Glutamatergic neuron (in vitro differentiated cells): ENCODE data around the gene DERA. TPM values are rescaled to one million over a fixed set of nuclear protein-coding genes. Genes with fewer than 3 reads are reported as not detected.

Source experiments
- DNase-seq: peaks from one replicate; pipeline ENCODE4 v3.0.0; 2022
- H3K27ac Mint-ChIP-seq: one replicate; pipeline ENCODE4 v1.8.0; 2020; ENCODE audit warnings: mild to moderate bottlenecking, mixed read lengths, inconsistent platforms; ENCODE audit not compliant: unreplicated experiment
- H3K27me3 Mint-ChIP-seq: one replicate; pipeline ENCODE4 v1.8.0; 2020; ENCODE audit warnings: mild to moderate bottlenecking, moderate library complexity, mixed read lengths, inconsistent platforms; ENCODE audit not compliant: unreplicated experiment
- H3K36me3 Mint-ChIP-seq: one replicate; pipeline ENCODE4 v1.8.0; 2020; ENCODE audit warnings: mild to moderate bottlenecking, mixed read lengths, inconsistent platforms; ENCODE audit not compliant: unreplicated experiment
- H3K4me1 Mint-ChIP-seq: one replicate; pipeline ENCODE4 v1.8.0; 2020; ENCODE audit warnings: mild to moderate bottlenecking, low read depth, mixed read lengths, inconsistent platforms; ENCODE audit not compliant: unreplicated experiment
- H3K4me3 Mint-ChIP-seq: one replicate; pipeline ENCODE4 v1.8.0; 2020; ENCODE audit warnings: mild to moderate bottlenecking, mixed read lengths, inconsistent platforms; ENCODE audit not compliant: unreplicated experiment
- H3K9me3 Mint-ChIP-seq: one replicate; pipeline ENCODE4 v1.8.0; 2020; ENCODE audit warnings: mild to moderate bottlenecking, moderate library complexity, mixed read lengths, inconsistent platforms; ENCODE audit not compliant: unreplicated experiment
- total RNA-seq: library from RNA; stranded (reverse); fragmentation: NEBNext Ultra II Directional; extraction: Animal tissue kit (Norgen Biotek cat#: 25700); gene quantifications from one replicate; pipeline ENCODE4 v1.2.1, GENCODE V29; 2021; ENCODE audit not compliant: unreplicated experiment
- TF ChIP-seq, protein P1 (sequence below): fragments of 200-600 bp; sonication (generic); IDR thresholded peaks from one replicate; pipeline ENCODE4 v1.5.0; 2021; ENCODE audit not compliant: partially characterized antibody, unreplicated experiment

The DERA gene
- total RNA-seq, 1 donor from 2014 or later = 55.6 TPM

DNA sequence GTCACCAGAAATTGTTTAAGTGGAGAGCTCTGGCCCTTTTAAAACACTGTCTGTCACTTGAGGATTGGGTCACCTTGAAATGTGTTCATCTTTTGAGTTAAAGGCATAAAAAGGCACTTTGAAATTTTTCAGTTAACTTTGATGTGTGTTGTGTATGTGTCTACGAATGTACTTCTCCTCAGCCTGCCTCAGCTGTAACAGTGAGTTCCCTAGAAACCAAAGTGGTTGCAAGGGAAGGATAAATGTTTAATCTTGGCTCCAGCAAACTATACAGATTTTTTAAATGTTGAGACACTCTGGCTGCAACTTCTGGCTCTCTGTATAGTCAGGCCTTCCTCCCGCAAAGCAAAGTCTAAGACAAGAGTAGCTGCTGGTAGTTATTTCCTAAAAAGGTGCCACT is 8.3 kb downstream of the DERA start:
- no peak for DNase-seq
- H3K36me3 Mint-ChIP-seq = no peaks in the 10 kb centered on the region
- TF ChIP-seq, protein P1, sequence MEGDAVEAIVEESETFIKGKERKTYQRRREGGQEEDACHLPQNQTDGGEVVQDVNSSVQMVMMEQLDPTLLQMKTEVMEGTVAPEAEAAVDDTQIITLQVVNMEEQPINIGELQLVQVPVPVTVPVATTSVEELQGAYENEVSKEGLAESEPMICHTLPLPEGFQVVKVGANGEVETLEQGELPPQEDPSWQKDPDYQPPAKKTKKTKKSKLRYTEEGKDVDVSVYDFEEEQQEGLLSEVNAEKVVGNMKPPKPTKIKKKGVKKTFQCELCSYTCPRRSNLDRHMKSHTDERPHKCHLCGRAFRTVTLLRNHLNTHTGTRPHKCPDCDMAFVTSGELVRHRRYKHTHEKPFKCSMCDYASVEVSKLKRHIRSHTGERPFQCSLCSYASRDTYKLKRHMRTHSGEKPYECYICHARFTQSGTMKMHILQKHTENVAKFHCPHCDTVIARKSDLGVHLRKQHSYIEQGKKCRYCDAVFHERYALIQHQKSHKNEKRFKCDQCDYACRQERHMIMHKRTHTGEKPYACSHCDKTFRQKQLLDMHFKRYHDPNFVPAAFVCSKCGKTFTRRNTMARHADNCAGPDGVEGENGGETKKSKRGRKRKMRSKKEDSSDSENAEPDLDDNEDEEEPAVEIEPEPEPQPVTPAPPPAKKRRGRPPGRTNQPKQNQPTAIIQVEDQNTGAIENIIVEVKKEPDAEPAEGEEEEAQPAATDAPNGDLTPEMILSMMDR = no peak
- H3K4me3 Mint-ChIP-seq = peak overlapping the region; percentile 37
- H3K4me1 Mint-ChIP-seq = peaks cover 29% of the 10 kb centered on the region
- no peaks in the 10 kb centered on the region for H3K9me3 Mint-ChIP-seq
- peak overlapping the region; percentile 87 for H3K27ac Mint-ChIP-seq
- H3K27me3 Mint-ChIP-seq = no peaks in the 10 kb centered on the region

DNA sequence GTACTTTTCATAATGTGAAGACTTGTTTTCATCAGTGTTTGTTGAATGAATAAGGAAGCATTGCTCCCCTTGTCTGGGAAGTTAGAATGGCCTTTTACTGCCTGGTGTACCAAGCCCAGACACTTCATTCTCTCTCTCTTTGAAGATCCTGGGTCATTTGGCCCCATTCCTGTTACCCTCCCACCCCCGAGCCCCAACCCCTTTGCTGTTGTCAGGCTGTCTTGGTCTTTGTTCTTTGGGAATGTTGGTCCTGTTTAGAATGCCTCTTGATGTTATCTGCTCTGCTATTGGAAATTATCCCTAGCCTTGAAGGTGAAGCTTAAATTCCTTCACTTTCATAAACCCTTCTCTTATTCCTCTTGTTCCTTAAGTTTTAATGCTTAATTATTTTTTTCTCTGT is 13.8 kb downstream of the DERA start:
- no peaks in the 10 kb centered on the region for H3K9me3 Mint-ChIP-seq
- TF ChIP-seq, protein P1 = no peak
- peaks cover 2% of the 10 kb centered on the region for H3K27me3 Mint-ChIP-seq
- H3K4me1 Mint-ChIP-seq = peaks cover 11% of the 10 kb centered on the region
- no peaks in the 10 kb centered on the region for H3K36me3 Mint-ChIP-seq
- no peak overlapping the region for H3K4me3 Mint-ChIP-seq
- DNase-seq = no peak
- no peak overlapping the region for H3K27ac Mint-ChIP-seq

DNA sequence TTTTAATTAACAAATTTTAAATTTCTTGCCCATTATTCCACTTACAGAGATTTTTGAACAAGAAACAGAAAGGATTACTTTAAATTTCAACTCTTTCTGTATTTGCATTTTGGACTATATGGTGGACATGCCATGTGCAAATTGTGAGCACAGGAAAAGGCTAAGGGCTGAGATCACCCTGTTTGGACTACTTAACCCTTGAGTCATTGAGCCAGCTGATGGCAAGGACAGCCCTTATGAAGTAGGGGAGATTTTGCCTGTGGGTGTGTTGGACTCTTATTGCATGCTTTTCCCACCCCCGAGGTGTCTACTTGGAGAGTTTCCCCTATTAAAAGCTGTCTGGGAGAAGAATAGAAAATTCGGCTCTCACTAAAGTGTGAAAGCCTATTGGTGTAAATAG is 17.2 kb downstream of the DERA start:
- no peaks in the 10 kb centered on the region for H3K36me3 Mint-ChIP-seq
- H3K9me3 Mint-ChIP-seq = no peaks in the 10 kb centered on the region
- no peak for DNase-seq
- no peak overlapping the region for H3K4me3 Mint-ChIP-seq
- H3K27ac Mint-ChIP-seq = no peak overlapping the region
- TF ChIP-seq, protein P1 = no peak
- peaks cover 3% of the 10 kb centered on the region for H3K27me3 Mint-ChIP-seq
- peaks cover 17% of the 10 kb centered on the region for H3K4me1 Mint-ChIP-seq

DNA sequence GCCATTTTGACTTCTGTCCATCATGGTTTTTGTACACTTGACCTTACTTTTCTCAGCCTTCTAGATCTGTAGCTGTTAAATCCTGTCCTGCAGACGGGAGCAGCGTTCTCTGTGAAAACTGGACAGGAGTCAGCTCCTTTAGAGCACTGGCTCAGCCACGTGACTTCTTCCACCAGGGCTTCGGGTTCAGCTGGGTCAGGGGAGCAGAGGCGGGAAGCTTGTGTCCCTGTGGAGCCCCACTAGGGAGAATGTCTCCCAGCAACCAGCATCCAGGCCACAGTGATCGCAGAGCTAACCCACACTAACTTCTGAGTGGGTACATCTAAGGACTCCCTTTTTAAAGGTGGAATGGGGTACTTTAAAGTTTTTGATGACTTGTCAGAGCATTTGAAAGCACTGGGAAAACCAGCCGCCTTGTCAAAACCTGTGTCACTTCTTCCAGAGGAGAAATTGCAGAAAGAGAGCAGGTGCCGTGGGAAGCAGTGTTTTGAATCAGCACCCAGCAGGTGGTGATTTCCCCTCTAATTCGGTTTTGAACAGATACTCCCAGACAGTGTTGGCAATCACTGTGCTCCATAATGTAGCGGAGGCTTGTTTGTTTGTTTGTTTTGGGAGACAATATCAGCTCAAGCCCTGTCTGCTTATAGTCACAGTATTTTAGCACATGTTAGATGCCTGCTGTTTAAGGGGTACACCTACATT is 17.9 kb downstream of the DERA start:
- Mint-ChIP-seq H3K4me1 (peaks cover 17% of the 10 kb centered on the region), H3K27ac (peak overlapping the region; percentile 52), H3K4me3 (peak overlapping the region; percentile 10), H3K27me3 (peaks cover 3% of the 10 kb centered on the region), H3K9me3 (no peaks in the 10 kb centered on the region), H3K36me3 (no peaks in the 10 kb centered on the region)
- TF ChIP-seq, protein P1 = no peak
- DNase-seq = peak; percentile 31

DNA sequence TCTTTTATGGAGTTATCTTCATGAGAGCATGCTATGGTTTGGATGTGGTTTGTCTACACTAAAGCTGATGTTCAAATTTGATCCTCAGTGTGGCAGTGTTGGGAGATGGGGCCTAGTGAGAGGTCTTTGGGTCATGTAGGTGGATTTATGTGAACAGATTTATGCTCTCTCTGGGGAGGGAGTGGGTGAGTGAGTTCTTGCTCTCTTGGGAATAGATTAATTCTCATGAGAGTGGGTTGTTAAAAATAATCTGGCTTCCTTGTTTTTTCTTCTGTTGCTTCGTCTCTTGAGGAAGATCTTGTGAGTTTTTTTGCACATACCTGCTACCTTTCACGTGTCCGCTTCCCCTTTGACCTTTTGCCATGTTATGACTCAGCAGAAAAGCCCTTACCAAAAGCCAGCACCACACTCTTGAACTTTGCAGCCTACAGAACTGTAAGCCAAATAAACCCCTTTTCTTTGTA is 20.5 kb downstream of the DERA start:
- Mint-ChIP-seq H3K9me3 (no peaks in the 10 kb centered on the region), H3K27ac (no peak overlapping the region)
- TF ChIP-seq, protein P1 = no peak

More for the DNA sequence above, 20.5 kb downstream of the DERA start:
- Mint-ChIP-seq H3K36me3 (no peaks in the 10 kb centered on the region), H3K27me3 (peaks cover 2% of the 10 kb centered on the region), H3K4me3 (no peak overlapping the region), H3K4me1 (peaks cover 17% of the 10 kb centered on the region)
- DNase-seq = no peak
